Loucy (cell line): Measurements from ENCODE around the gene ZNF48.
A peak's percentile ranks its signal among the peaks of the same experiment; 100 is the strongest.

Experiments
- H2AFZ ChIP-seq: fragments of 200-600 bp; sonication (generic); 2 replicates; pipeline ENCODE4 v1.6.0; 2016; ENCODE audit warnings: antibody characterized with exemption, mild to moderate bottlenecking, low read length, moderate library complexity
- H3F3A ChIP-seq: fragments of 200-600 bp; 2 replicates; pipeline ENCODE4 v1.6.0; 2016; ENCODE audit warnings: antibody characterized with exemption, low read depth, mild to moderate bottlenecking
- H3K27me3 ChIP-seq: fragments of 200-600 bp; sonication (generic); 2 replicates; pipeline ENCODE4 v1.6.1; 2014; ENCODE audit warnings: low read length, mild to moderate bottlenecking; ENCODE audit not compliant: insufficient read depth, poor library complexity, severe bottlenecking
- H3K36me3 ChIP-seq: fragments of 200-600 bp; sonication (generic); 2 replicates; pipeline ENCODE4 v1.6.1; 2016; ENCODE audit warnings: low read length; ENCODE audit not compliant: insufficient read depth
- H3K4me1 ChIP-seq: fragments of 200-600 bp; sonication (generic); 2 replicates; pipeline ENCODE4 v1.5.1; 2014; ENCODE audit warnings: low read length, mild to moderate bottlenecking; ENCODE audit not compliant: insufficient read depth, poor library complexity, severe bottlenecking
- H3K4me2 ChIP-seq: fragments of 200-600 bp; sonication (generic); 2 replicates; pipeline ENCODE4 v1.6.0; 2014; ENCODE audit warnings: antibody characterized with exemption, low read length, low read depth, mild to moderate bottlenecking; ENCODE audit not compliant: poor library complexity, severe bottlenecking
- H3K4me3 ChIP-seq: fragments of 200-600 bp; sonication (generic); 2 replicates; pipeline ENCODE4 v1.5.1; 2014; ENCODE audit warnings: low read length, mild to moderate bottlenecking, mixed read lengths; ENCODE audit not compliant: poor library complexity, severe bottlenecking
- H3K79me2 ChIP-seq: fragments of 200-600 bp; sonication (generic); 2 replicates; pipeline ENCODE4 v1.6.1; 2014; ENCODE audit warnings: low read length; ENCODE audit not compliant: insufficient read depth
- H3K9ac ChIP-seq: fragments of 200-600 bp; sonication (generic); 2 replicates; pipeline ENCODE4 v1.6.0; 2014; ENCODE audit warnings: mild to moderate bottlenecking, low read depth, low read length, moderate library complexity; ENCODE audit not compliant: poor library complexity, severe bottlenecking
- H3K9me2 ChIP-seq: fragments of 200-600 bp; sonication (generic); replicated peaks from 2 replicates; pipeline ENCODE4 v1.6.1; 2016; ENCODE audit warnings: low read depth, low read length, mixed read lengths
- H3K9me3 ChIP-seq: fragments of 200-600 bp; sonication (generic); 2 replicates; pipeline ENCODE4 v1.6.1; 2014; ENCODE audit warnings: mild to moderate bottlenecking, antibody characterized with exemption, low read length, low read depth; ENCODE audit not compliant: insufficient read depth
- H4K20me1 ChIP-seq: fragments of 200-600 bp; sonication (generic); 2 replicates; pipeline ENCODE4 v1.6.0; 2014; ENCODE audit warnings: antibody characterized with exemption, low read length, mild to moderate bottlenecking; ENCODE audit not compliant: insufficient read depth, poor library complexity, severe bottlenecking
- CTCF ChIP-seq: fragments of 200-600 bp; sonication (generic); conservative IDR thresholded peaks from 2 replicates; pipeline ENCODE4 v1.5.1; 2014; ENCODE audit warnings: mild to moderate bottlenecking, antibody characterized with exemption, low read length
- EZH2phosphoT487 ChIP-seq: fragments of 200-600 bp; IDR thresholded peaks from 2 replicates; pipeline ENCODE4 v1.6.1; 2018; ENCODE audit warnings: antibody characterized with exemption, mild to moderate bottlenecking, moderate library complexity, borderline replicate concordance

ZNF48 gene

DNA sequence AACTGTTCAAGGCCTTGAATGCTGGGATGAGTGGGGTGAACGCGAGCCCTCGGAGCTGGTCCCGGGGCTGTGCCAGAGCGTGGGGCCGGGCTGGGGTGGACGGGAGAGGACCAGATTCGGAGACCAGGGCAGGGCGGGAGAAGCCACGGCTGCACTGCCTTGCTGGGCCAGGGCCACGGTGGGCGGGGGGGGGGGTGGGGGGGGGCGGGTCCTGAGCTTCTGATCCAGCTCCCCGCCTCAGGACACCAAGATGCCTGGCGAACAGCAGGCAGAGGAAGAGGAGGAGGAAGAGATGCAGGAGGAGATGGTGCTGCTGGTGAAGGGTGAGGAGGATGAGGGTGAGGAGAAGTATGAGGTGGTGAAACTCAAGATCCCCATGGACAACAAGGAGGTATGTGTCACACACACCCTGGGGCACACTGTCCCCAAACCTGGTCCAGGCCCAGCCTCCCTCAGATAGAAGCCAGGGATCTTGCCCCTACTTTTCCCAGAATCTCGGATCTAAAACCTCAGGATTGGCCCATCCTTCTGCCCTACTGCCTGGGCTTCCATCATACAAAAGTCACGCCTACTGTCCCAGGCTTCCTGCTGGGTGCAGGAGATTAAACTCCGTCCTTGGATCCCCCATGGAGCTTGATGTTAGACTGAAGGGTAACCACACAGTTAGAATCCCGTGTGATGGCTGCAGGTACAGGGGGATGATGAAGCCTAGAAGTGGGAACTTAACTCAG is 12.7 kb downstream of the ZNF48 start:
- Histone ChIP-seq H3K9me3 (no peaks in the 10 kb centered on the region), H3K4me1 (peaks cover 41% of the 10 kb centered on the region), H3K27me3 (no peaks in the 10 kb centered on the region), H3K79me2 (peaks cover 35% of the 10 kb centered on the region), H3K9ac (peak overlapping the region; percentile 73), H3K36me3 (peaks cover 1% of the 10 kb centered on the region; the same call in 1 of the 2 replicates), H3F3A (peaks cover 6% of the 10 kb centered on the region; the same call in 1 of the 2 replicates), H2AFZ (peak overlapping the region; percentile 89), H3K4me3 (peak overlapping the region; percentile 84), H3K4me2 (peak overlapping the region; percentile 98), H4K20me1 (peaks cover 16% of the 10 kb centered on the region), H3K9me2 (no peaks in the 10 kb centered on the region)
- TF ChIP-seq EZH2phosphoT487 (no peak), CTCF (no peak)

DNA sequence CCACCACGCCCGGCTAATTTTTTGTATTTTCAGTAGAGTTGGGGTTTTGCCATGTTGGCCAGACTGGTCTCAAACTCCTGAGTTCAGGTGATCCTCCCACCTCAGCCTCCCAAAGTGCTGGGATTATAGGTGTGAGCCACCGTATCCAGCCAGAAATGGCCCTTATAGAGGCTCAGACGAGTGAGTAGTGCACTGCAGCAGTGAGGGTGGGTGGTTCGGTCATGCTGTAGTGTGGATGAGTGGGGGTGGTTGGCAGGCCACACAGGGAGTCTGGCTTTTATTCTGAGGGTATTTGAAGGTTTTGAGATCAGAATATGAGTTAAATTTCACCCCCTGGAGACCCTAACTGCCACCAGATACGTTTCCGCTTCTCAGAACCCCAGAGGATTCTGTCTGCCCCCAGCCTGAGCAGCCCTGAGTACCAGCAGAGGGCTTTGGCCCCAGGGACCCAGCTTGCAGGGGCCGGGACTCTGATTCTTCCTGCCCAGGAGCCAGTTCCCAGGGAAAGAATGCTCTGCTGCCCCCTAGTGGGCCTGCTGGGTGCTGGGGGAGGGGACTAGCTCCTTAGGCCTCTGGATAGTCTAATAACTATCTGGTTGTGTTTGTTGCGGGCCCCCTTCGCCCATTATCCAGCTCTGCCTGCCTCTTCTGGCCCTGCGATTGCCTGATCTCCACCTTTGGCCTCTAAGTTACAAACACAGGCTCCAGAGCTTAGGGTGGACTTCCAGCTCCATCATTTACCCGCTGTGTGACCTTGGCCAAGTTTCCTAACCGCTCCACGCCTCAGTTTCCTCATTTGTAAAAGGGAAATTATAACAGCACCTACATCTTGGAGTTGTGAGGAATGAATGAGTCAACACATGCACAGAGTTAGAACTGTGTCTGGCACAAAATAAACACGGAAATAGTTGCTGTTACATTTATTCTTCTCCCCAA is 14.2 kb downstream of the ZNF48 start:
- Histone ChIP-seq H3K9ac (peak overlapping the region; percentile 73), H3K9me3 (no peaks in the 10 kb centered on the region), H3K79me2 (peaks cover 47% of the 10 kb centered on the region), H3F3A (peaks cover 10% of the 10 kb centered on the region; the same call in 1 of the 2 replicates), H3K36me3 (peaks cover 16% of the 10 kb centered on the region; the same call in 1 of the 2 replicates), H3K27me3 (no peaks in the 10 kb centered on the region), H3K4me3 (peak overlapping the region; percentile 84), H3K4me2 (peak overlapping the region; percentile 98), H3K9me2 (no peaks in the 10 kb centered on the region), H2AFZ (no peak overlapping the region), H4K20me1 (peaks cover 23% of the 10 kb centered on the region), H3K4me1 (peaks cover 44% of the 10 kb centered on the region)
- TF ChIP-seq EZH2phosphoT487 (no peak), CTCF (peak; percentile 91)

DNA sequence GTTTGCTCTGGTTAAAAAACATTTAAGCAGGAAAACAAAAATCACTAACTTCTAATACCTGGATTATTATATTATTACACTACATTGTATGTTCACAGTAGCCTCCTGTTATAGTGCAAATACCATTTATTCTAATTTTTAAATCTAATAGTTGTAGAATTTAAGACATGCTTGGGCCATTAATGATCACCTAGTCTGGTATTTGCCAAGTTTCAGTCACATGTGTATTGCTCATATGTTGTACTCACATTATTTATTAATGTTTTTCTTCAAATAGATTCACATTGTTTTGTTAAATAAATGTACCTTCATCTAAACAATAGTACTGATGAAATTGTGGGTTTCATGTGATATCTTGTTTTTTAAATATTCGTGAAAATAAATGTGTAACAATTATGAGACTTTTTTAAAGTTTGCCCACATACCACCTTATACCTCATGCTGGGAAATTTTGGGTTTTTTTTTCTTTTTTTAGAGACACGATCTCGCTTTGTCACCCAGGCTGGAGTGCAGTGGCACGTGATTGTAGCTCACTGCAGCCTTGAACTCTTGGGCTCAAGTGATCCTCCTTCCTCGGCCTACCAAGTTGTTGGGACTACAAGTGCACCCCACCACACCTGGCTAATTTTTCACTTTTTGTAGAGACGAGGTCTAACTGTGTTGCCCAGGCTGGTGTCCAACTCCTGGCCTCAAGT is 18.0 kb downstream of the ZNF48 start:
- H3K4me1 ChIP-seq, result peaks cover 34% of the 10 kb centered on the region
- H3K9ac ChIP-seq, result peak overlapping the region; percentile 43
- no peak overlapping the region for H3K4me3 ChIP-seq
- no peaks in the 10 kb centered on the region for H3K27me3 ChIP-seq
- peaks cover 23% of the 10 kb centered on the region; the same call in 1 of the 2 replicates for H3K36me3 ChIP-seq
- peak overlapping the region; percentile 24 for H3K4me2 ChIP-seq
- no peaks in the 10 kb centered on the region for H3K9me2 ChIP-seq
- H4K20me1 ChIP-seq, result peaks cover 27% of the 10 kb centered on the region
- H2AFZ ChIP-seq, result no peak overlapping the region
- H3K79me2 ChIP-seq, result peaks cover 52% of the 10 kb centered on the region
- TF ChIP-seq EZH2phosphoT487, result no peak
- TF ChIP-seq CTCF, result no peak
- H3K9me3 ChIP-seq, result no peaks in the 10 kb centered on the region
- H3F3A ChIP-seq, result peaks cover 7% of the 10 kb centered on the region; the same call in 1 of the 2 replicates
